ENCODE measurements around the gene CD177.

GRCh38 chr19:43406297-43406696, 52.8 kb downstream of the CD177 start:
- no peak for TF ChIP-seq NR3C1 (CRISPR knock-in tag; conservative IDR thresholded peaks at IDR 0.05; ENCODE audit: low read depth)
- TF ChIP-seq AFF4 (CRISPR knock-in tag; IDR thresholded peaks at IDR 0.05; ENCODE audit: borderline replicate concordance) = no peak
- no peak for TF ChIP-seq CTCF (IDR thresholded peaks at IDR 0.05)
- TF ChIP-seq ATF2 (CRISPR knock-in tag; IDR thresholded peaks at IDR 0.05; ENCODE audit: borderline replicate concordance, low read depth) = no peak
- TF ChIP-seq MAX (CRISPR knock-in tag; IDR thresholded peaks at IDR 0.05) = no peak
- TF ChIP-seq CREM (CRISPR knock-in tag; IDR thresholded peaks at IDR 0.05) = no peak
